ENCODE results near the gene RABEP1. TPM values are rescaled to one million over a fixed set of nuclear protein-coding genes. Genes with fewer than 3 reads are reported as not detected.

RABEP1 gene
- polyA plus RNA-seq, 3 donors = 12.7 to 19.1 (median 13.7) TPM

DNA sequence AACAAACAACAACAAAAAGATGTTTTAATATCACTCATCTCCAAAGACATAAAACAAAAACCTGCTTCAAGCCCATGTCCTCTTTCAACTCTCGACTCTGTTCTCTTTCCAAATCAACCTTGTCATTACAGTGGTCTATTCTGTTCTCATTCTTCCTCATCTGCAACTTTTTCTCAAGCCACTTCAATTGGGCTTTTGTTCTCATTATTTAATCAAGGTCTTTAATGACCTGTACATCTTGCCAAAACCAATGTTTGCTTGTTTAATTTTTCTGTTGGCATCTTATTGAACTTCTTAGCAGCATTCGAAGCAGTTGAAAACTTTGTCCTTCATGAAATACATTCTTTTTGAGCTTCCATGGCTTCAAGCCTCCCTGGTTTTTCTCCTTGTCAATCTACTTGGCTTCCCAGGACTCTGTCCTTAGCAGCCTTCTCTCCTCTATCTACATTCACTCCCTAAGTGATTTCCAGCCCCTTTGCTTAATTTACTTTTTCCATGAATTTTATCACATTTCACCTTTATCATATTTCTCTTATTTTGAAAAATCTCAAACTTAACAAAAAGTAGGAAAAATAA lies 19.6 kb upstream of the RABEP1 start:
- Mint-ChIP-seq H3K36me3 (no peaks in the 10 kb centered on the region), H3K4me3 (no peak overlapping the region), H3K4me1 (no peaks in the 10 kb centered on the region), H3K27me3 (ENCODE audit: low read depth in 3 of 3) (no peaks in the 10 kb centered on the region), H3K9me3 (peaks cover 0 to 4% (median 0%) of the 10 kb centered on the region in 7 donors), H3K27ac (peak overlapping the region in 1 of 7 donors; percentile 24)
- TF ChIP-seq, protein P1, sequence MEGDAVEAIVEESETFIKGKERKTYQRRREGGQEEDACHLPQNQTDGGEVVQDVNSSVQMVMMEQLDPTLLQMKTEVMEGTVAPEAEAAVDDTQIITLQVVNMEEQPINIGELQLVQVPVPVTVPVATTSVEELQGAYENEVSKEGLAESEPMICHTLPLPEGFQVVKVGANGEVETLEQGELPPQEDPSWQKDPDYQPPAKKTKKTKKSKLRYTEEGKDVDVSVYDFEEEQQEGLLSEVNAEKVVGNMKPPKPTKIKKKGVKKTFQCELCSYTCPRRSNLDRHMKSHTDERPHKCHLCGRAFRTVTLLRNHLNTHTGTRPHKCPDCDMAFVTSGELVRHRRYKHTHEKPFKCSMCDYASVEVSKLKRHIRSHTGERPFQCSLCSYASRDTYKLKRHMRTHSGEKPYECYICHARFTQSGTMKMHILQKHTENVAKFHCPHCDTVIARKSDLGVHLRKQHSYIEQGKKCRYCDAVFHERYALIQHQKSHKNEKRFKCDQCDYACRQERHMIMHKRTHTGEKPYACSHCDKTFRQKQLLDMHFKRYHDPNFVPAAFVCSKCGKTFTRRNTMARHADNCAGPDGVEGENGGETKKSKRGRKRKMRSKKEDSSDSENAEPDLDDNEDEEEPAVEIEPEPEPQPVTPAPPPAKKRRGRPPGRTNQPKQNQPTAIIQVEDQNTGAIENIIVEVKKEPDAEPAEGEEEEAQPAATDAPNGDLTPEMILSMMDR (IDR thresholded peaks at IDR 0.05) = no peak
- Histone ChIP-seq H3K4me2 (replicated peaks; ENCODE audit: extremely low read depth, low read length, poor library complexity, severe bottlenecking) (no peak overlapping the region), H2AFZ (ENCODE audit: insufficient read depth, low read depth, low read length, poor library complexity, severe bottlenecking) (no peak overlapping the region), H3K79me2 (ENCODE audit: insufficient read depth, low read length) (no peaks in the 10 kb centered on the region), H3K9ac (ENCODE audit: insufficient read depth, low read length, poor library complexity, severe bottlenecking) (no peak overlapping the region), H3K4me1 (ENCODE audit: control insufficient read depth in 1 of 2, insufficient read depth in 2 of 2, low read length in 2 of 2) (no peaks in the 10 kb centered on the region), H3K4me3 (replicated peaks in 1 of 3; ENCODE audit: low read depth in 2 of 3, low read length in 3 of 3) (no peak overlapping the region), H3K27me3 (ENCODE audit: control insufficient read depth in 2 of 2, insufficient read depth in 2 of 2, low read length in 2 of 2) (no peaks in the 10 kb centered on the region), H3K9me3 (replicated peaks in 1 of 2; ENCODE audit: control insufficient read depth in 1 of 2, insufficient read depth in 1 of 2, low read length in 2 of 2) (no peaks in the 10 kb centered on the region), H3K27ac (ENCODE audit: low read depth in 1 of 2, low read length in 2 of 2) (no peak overlapping the region), H4K20me1 (ENCODE audit: insufficient read depth, low read length) (no peaks in the 10 kb centered on the region), H3K36me3 (replicated peaks in 1 of 2; ENCODE audit: control insufficient read depth in 1 of 2, insufficient read depth in 2 of 2, low read length in 2 of 2) (no peaks in the 10 kb centered on the region)
- no peak for DNase-seq
- WGBS (ENCODE audit: insufficient coverage) = 81% methylated on average over 2 of the region's 2 CpGs
- intact Hi-C loops (cut with micrococcal nuclease) = no loop called here

DNA sequence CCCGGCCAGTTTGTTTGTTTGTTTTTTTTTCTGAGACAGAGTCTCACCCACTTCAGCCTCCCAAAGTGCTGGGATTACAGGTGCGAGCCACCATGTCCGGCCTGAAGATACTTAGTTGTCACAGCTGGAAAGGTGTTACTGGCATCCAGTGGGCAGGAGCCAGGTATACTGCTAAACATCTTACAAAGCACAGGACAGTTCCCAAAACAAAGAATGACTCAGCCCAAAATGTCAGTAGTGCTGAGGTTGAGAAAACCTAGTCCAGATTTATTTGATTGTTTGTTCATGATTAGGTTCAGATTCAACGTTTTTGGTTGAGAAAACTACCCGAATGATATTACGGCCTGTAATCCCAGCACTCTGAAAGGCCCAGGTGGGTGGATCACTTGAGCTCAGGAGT lies 18.6 kb upstream of the RABEP1 start:
- TF ChIP-seq, protein P1 (IDR thresholded peaks at IDR 0.05) = no peak
- Histone ChIP-seq H3K9me3 (replicated peaks in 1 of 2; ENCODE audit: control insufficient read depth in 1 of 2, insufficient read depth in 1 of 2, low read length in 2 of 2) (no peaks in the 10 kb centered on the region), H3K9ac (ENCODE audit: insufficient read depth, low read length, poor library complexity, severe bottlenecking) (no peak overlapping the region), H3K27ac (ENCODE audit: low read depth in 1 of 2, low read length in 2 of 2) (no peak overlapping the region), H3K4me3 (replicated peaks in 1 of 3; ENCODE audit: low read depth in 2 of 3, low read length in 3 of 3) (no peak overlapping the region), H2AFZ (ENCODE audit: insufficient read depth, low read depth, low read length, poor library complexity, severe bottlenecking) (no peak overlapping the region), H4K20me1 (ENCODE audit: insufficient read depth, low read length) (no peaks in the 10 kb centered on the region), H3K4me1 (ENCODE audit: control insufficient read depth in 1 of 2, insufficient read depth in 2 of 2, low read length in 2 of 2) (no peaks in the 10 kb centered on the region), H3K27me3 (ENCODE audit: control insufficient read depth in 2 of 2, insufficient read depth in 2 of 2, low read length in 2 of 2) (no peaks in the 10 kb centered on the region), H3K4me2 (replicated peaks; ENCODE audit: extremely low read depth, low read length, poor library complexity, severe bottlenecking) (no peak overlapping the region), H3K79me2 (ENCODE audit: insufficient read depth, low read length) (no peaks in the 10 kb centered on the region), H3K36me3 (replicated peaks in 1 of 2; ENCODE audit: control insufficient read depth in 1 of 2, insufficient read depth in 2 of 2, low read length in 2 of 2) (no peaks in the 10 kb centered on the region)
- no peak overlapping the region for H3K27ac Mint-ChIP-seq
- peaks cover 0 to 4% (median 0%) of the 10 kb centered on the region in 7 donors for H3K9me3 Mint-ChIP-seq
- H3K4me3 Mint-ChIP-seq = no peak overlapping the region
- intact Hi-C loops (cut with micrococcal nuclease) = no loop called here
- no peak for DNase-seq
- H3K4me1 Mint-ChIP-seq = no peaks in the 10 kb centered on the region
- no peaks in the 10 kb centered on the region for H3K36me3 Mint-ChIP-seq
- H3K27me3 Mint-ChIP-seq (ENCODE audit: low read depth in 3 of 3) = no peaks in the 10 kb centered on the region
- 98% methylated on average over 5 of the region's 6 CpGs for WGBS (ENCODE audit: insufficient coverage)
